ENCODE data around the gene MTA3.

- TF ChIP-seq MAX (IDR thresholded peaks at IDR 0.05) (no peak), YY1 (IDR thresholded peaks at IDR 0.05; ENCODE audit: low read depth) (no peak), TAF1 (IDR thresholded peaks at IDR 0.05; ENCODE audit: low read depth) (no peak), REST (IDR thresholded peaks at IDR 0.05; ENCODE audit: low read depth) (no peak), RAD21 (IDR thresholded peaks at IDR 0.05; ENCODE audit: low read depth) (no peak), USF1 (IDR thresholded peaks at IDR 0.05) (no peak), EGR1 (IDR thresholded peaks at IDR 0.05) (no peak), TCF12 (IDR thresholded peaks at IDR 0.05; ENCODE audit: low read depth) (no peak), NFIC (IDR thresholded peaks at IDR 0.05) (no peak), ZBTB7A (IDR thresholded peaks at IDR 0.05; ENCODE audit: low read depth) (no peak), CREB1 (IDR thresholded peaks at IDR 0.05; ENCODE audit: low read depth) (no peak), EP300 (IDR thresholded peaks at IDR 0.05; ENCODE audit: borderline replicate concordance) (no peak), TEAD4 (IDR thresholded peaks at IDR 0.05) (no peak)
These were observed 194.7 kb downstream of the MTA3 start for GRCh38 chr2:42762823-42763804.
